Thoracic aorta (tissue), 2 donors: Measurements from ENCODE around the gene MPPED2. TPM values are rescaled to one million over a fixed set of nuclear protein-coding genes. Genes with fewer than 3 reads are reported as not detected.
A peak's percentile ranks its signal among the peaks of the same experiment; 100 is the strongest.

Experiments
- ATAC-seq: fragments of 150-250 bp; one replicate; pipeline ENCODE4 v1.8.0; 2017; ENCODE audit warnings: low read depth; ENCODE audit not compliant: insufficient number of reproducible peaks, low FRiP score
- DNase-seq: peaks from one replicate; pipeline ENCODE4 v3.0.0-alpha.2; 2020; ENCODE audit warnings: low spot score
- H3K27ac ChIP-seq, 2 donors: fragments of 200-600 bp; sonication (generic); 1 replicate in 1 of 2; 2 replicates in 1 of 2; pipeline ENCODE4 v1.5.1; 2016; ENCODE audit warnings: mild to moderate bottlenecking in 2 of 2, moderate library complexity in 2 of 2
- H3K27me3 ChIP-seq: fragments of 200-600 bp; sonication (generic); replicated peaks from 2 replicates; pipeline ENCODE4 v1.6.0; 2016; ENCODE audit warnings: mild to moderate bottlenecking; ENCODE audit not compliant: insufficient read depth
- H3K36me3 ChIP-seq: fragments of 200-600 bp; sonication (generic); one replicate; pipeline ENCODE4 v1.5.1; 2016
- H3K4me1 ChIP-seq, 2 donors: fragments of 200-600 bp; sonication (generic); 1 replicate in 1 of 2; 2 replicates in 1 of 2; pipeline versions ENCODE4 v1.5.1 to v1.6.0; 2016; ENCODE audit warnings: low read depth in 2 of 2, mild to moderate bottlenecking in 1 of 2; ENCODE audit not compliant: control insufficient read depth in 1 of 2
- H3K4me3 ChIP-seq: fragments of 200-600 bp; sonication (generic); 2 replicates; pipeline ENCODE4 v1.5.1; 2016; ENCODE audit warnings: mild to moderate bottlenecking
- H3K9me3 ChIP-seq: fragments of 200-600 bp; sonication (generic); 2 replicates; pipeline ENCODE4 v1.5.1; 2016
- total RNA-seq, 2 donors: library from RNA; depleted of rRNA; stranded (reverse); fragments of >200 nt; gene quantifications; one replicate each; pipeline versions ENCODE4 v1.1.0 to v1.2.3, GENCODE V29; 2016
- TF ChIP-seq, protein P1 (sequence below): fragments of 200-600 bp; sonication (generic); IDR thresholded peaks from one replicate; pipeline ENCODE4 v1.5.1; 2019; ENCODE audit warnings: antibody characterized with exemption

Gene MPPED2
- total RNA-seq, 2 donors from 2014 or later = 16.0 to 18.8 TPM

- Histone ChIP-seq H3K4me1 (peaks cover 8 to 54% of the 10 kb centered on the region in 2 donors), H3K27me3 (no peaks in the 10 kb centered on the region), H3K4me3 (no peak overlapping the region), H3K36me3 (no peaks in the 10 kb centered on the region), H3K9me3 (no peaks in the 10 kb centered on the region), H3K27ac (no peak overlapping the region)
- no peak for DNase-seq
- no peak for ATAC-seq
- TF ChIP-seq, protein P1, sequence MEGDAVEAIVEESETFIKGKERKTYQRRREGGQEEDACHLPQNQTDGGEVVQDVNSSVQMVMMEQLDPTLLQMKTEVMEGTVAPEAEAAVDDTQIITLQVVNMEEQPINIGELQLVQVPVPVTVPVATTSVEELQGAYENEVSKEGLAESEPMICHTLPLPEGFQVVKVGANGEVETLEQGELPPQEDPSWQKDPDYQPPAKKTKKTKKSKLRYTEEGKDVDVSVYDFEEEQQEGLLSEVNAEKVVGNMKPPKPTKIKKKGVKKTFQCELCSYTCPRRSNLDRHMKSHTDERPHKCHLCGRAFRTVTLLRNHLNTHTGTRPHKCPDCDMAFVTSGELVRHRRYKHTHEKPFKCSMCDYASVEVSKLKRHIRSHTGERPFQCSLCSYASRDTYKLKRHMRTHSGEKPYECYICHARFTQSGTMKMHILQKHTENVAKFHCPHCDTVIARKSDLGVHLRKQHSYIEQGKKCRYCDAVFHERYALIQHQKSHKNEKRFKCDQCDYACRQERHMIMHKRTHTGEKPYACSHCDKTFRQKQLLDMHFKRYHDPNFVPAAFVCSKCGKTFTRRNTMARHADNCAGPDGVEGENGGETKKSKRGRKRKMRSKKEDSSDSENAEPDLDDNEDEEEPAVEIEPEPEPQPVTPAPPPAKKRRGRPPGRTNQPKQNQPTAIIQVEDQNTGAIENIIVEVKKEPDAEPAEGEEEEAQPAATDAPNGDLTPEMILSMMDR = no peak
These were observed 135.0 kb downstream of the MPPED2 start for GRCh38 chr11:30451167-30451566.

- Histone ChIP-seq H3K27me3 (no peaks in the 10 kb centered on the region), H3K27ac (no peak overlapping the region), H3K4me1 (peaks cover 21 to 47% of the 10 kb centered on the region in 2 donors), H3K9me3 (no peaks in the 10 kb centered on the region), H3K36me3 (no peaks in the 10 kb centered on the region), H3K4me3 (no peak overlapping the region)
- DNase-seq (no peak), ATAC-seq (no peak)
- TF ChIP-seq, protein P1 = no peak
These were observed 139.0 kb downstream of the MPPED2 start for GRCh38 chr11:30447058-30447640.

DNA sequence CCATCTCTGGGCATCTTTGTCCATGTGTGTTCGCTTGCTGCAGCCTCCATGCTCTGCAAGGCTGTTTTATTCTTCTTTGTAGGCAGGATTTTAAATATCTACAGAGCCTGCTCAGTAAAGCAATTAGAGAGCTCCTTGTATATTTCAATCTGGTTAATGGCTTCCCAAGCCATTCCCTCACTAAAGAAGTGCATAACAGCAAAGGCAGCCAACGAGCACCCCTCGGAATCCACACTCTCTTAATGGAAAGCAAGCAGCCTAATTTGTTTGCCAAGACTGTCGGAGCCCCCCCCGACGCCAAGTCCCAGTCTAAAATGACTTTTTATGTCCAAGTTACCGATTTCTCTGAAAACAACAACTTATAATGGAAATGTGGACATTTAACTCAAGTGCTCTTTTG, 139.6 kb downstream of the MPPED2 start:
- Histone ChIP-seq H3K27me3 (no peaks in the 10 kb centered on the region), H3K4me3 (peak overlapping the region; percentile 38), H3K4me1 (peaks cover 19 to 42% of the 10 kb centered on the region in 2 donors), H3K27ac (peak overlapping the region; percentile 36), H3K9me3 (no peaks in the 10 kb centered on the region), H3K36me3 (no peaks in the 10 kb centered on the region)
- ATAC-seq (no peak), DNase-seq (no peak)
- TF ChIP-seq, protein P1 = no peak

GRCh38 chr11:30445056-30445455, 141.1 kb downstream of the MPPED2 start:
- Histone ChIP-seq H3K27ac (peak overlapping the region; percentile 10 to 32), H3K4me1 (peaks cover 19 to 45% of the 10 kb centered on the region in 2 donors), H3K27me3 (no peaks in the 10 kb centered on the region), H3K4me3 (no peak overlapping the region), H3K36me3 (no peaks in the 10 kb centered on the region), H3K9me3 (no peaks in the 10 kb centered on the region)
- DNase-seq (no peak), ATAC-seq (no peak)
- TF ChIP-seq, protein P1 = no peak

- Histone ChIP-seq H3K9me3 (no peaks in the 10 kb centered on the region), H3K27ac (peak overlapping the region in 1 of 2 donors; percentile 5), H3K36me3 (no peaks in the 10 kb centered on the region), H3K27me3 (no peaks in the 10 kb centered on the region), H3K4me1 (peaks cover 18 to 41% of the 10 kb centered on the region in 2 donors), H3K4me3 (no peak overlapping the region)
- DNase-seq (no peak), ATAC-seq (peak; percentile 57)
- TF ChIP-seq, protein P1 = no peak
These were observed 145.6 kb downstream of the MPPED2 start for GRCh38 chr11:30440510-30440909.
